ENCODE results near the gene SCNN1B.

- TF ChIP-seq CTCF (IDR thresholded peaks at IDR 0.05): no peak
- TF ChIP-seq POLR2A (IDR thresholded peaks at IDR 0.05): no peak
Observed at GRCh38 chr16:23355106-23355670, 53.1 kb downstream of the SCNN1B start.

Measured in tibial nerve (tissue), 3 donors.